GM19455 (cell line): ENCODE measurements around the gene PLCD3.

Experiments
- ATAC-seq: cut with Tn5 transposase; IDR thresholded peaks from one replicate; pipeline ENCODE4 v1.9.1; 2021; ENCODE audit not compliant: unreplicated experiment

Gene PLCD3

DNA sequence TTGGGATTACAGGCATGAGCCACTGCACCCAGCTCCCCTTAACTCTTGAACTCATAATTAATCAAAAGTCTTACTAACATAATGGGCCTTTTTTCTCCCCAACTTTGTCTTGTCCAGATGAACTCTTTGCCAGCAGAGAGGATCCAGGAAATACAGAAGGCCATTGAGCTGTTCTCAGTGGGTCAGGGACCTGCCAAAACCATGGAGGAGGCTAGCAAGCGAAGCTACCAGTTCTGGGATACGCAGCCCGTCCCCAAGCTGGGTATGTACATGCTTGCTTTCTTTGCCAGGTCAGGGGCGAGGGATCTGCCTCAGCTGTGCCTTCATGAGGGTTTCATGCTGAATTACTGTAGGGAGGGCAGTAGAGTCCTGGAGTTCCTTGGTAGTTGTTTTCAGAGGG lies 45.9 kb downstream of the PLCD3 start:
- no peak for ATAC-seq

DNA sequence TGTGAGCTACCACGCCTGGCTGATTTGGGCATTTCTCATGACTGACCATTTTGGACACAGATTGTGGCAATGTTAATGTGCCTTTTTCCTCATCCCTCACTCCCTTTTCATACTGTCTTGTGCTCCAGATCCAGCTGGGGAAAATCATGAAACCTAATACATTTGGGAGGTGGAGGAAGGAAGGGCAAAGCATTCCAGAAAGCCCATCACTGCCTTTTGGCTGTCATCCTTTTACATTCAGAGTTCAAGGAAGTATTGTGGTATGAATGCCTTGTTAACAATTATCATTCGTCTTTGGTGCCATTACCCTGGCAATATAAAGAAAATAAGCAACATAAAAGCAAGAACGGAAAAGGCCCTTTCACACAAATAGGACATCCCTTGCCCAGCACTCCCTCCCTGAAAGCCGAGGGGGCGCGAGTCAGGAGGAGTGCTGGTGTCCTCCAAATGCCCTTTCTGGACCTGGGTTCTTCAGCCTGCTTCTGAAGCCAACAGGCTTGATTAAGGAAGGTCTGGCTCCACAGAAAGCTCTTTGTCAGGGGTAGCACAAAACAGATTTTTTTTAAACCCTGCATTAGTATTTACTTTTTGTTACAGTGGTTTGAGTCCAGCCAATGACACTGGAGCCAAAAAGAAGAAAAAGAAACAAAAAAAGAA lies 51.1 kb downstream of the PLCD3 start:
- no peak for ATAC-seq

DNA sequence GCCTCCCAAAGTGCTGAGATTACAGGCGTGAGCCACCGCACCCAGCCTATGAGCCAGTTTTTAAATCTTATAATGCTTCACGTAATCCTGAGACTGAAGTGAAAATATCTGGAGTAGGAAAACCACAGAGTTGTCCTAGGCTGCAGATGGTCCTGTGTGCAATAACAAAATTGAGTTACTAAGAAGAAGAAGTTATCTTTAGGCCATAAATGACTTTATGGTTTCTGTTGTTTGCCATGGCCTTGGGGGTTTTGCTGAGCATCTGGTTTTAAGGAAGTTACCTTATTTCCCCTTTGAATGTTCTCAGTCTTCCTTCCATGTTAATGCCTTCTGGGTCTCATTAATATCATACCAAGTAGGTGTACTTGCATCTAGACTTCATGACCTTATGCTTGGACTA lies 54.7 kb downstream of the PLCD3 start:
- no peak for ATAC-seq

DNA sequence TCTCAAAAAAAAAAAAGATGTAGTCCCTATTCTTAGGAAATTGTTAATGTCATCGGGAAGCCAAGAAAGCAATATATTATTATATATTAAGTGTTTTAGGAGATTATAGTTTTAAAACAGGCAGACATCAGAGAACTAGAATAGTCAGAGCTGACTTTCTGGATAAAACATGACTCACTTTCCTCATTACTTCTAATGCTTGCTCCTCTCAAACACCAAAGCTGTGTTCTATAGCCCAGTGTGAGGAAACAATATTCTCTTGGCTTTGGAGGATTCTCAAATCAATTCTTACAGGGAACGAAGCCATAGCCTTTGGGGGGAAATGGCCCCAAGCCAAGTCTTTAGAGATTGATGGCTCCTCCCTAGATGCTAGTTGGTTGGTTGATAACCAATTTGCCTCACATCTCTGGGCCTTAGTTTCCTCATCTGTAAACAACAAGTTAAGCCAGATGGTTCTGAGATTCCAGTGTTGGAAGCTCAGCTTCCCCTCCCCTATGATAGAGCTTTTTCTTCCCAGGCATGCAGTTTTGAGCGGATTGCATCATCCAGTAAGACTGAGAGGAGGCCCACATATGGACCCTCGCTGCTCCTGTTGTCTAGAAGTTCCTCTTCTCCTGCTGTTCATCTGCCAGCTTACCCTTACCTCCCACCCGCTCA lies 58.8 kb downstream of the PLCD3 start:
- ATAC-seq, result no peak

DNA sequence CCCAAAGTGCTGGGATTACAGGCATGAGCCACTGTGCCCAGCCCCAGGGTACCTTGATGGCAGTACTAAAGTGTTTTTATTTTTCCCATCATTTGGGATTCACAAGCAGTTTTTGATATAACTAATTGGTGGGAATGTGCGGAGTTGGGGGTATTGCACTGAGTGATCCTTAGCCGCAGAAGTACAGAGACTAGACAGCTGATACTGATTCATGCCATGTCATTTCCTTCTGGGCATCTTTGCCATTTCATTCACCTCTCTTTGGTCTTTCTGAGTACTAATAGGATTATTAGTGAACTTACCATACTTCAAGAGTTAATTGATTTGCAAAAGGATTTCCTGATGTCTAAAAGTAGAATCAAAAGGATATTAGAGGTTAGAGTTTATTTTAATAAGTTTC lies 61.5 kb downstream of the PLCD3 start:
- ATAC-seq, result no peak

DNA sequence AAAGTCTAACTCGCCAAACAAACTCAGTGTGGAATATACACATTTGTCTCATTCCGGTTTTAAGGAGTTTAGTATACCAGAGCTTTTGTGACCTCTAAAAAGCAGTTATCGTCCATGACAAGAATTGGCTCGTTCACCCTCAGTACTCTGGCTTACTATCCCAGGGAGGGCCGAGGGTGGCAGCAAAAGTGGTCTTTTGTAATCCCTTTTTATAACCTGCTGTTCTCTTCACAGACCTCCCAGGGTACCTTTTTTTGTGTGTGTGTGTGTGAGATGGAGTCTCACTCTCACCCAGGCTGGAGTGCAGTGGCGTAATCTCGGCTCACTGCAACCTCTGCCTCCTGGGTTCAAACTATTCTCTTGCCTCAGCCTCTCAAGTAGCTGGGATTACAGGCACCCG lies 62.3 kb downstream of the PLCD3 start:
- no peak for ATAC-seq

DNA sequence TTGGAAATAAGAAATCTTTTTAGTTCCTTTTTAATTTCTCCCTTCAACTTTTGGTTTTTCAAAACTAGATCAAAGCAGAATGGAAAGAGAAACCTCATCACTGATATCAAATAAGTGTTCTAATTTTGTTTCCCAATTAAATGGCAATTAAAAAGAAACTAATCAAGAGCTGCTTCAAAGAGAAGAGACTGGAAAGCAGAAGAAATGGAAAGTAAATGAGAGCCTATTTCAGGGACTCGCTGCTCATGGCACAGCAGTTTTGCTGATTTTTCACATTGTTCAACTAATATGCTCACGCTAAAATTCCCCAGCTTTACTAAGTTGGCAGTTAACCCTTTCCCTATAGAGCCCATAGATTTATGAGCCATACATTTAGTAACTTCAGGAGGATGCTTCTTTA lies 64.7 kb downstream of the PLCD3 start:
- no peak for ATAC-seq

DNA sequence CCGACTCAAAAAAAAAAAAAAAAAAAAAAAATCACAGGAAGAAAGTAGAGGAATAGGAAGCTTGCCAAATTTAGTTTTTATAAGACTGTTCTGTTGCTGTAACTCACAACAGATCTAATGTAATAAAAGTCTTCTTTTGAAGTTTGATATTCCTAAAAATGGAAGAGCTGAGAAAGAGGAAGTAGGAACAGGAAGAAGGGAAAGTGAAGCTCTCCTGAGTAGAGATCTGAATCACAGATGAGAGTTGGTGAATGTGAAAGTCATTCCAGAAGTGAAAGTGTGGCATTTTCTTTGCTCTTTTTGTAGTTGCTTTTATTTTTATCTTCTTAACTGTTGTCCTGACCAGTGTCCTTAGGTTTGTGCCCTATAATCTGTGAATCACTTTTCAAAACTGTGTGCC lies 69.1 kb downstream of the PLCD3 start:
- no peak for ATAC-seq

DNA sequence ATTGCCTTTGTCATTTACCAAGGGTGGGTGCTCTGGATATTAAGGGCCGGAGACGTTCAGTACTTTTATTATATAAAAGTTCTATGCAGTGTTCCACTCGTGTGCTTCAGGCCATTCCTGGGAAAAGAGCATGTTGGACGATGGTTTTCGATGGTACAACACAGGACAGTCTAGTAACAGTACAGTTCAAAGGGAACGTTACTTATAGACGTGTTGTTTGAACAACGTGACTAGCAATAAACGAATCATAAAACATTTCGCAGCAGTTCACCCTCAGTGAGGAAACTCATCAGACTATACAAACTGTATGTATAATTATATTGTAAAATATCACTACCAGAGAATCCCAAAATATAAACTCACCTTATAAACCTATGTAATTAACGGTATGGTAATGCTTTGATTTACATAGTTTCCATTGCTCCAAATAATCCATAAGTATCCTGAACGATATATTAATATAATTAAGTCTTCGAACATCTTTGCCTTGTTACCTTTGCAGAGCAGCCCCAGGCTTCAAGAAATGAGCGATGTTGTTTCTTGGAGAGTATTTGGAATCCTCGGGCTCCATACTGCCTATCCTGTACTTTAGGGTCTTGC lies 70.6 kb downstream of the PLCD3 start:
- ATAC-seq, result no peak

DNA sequence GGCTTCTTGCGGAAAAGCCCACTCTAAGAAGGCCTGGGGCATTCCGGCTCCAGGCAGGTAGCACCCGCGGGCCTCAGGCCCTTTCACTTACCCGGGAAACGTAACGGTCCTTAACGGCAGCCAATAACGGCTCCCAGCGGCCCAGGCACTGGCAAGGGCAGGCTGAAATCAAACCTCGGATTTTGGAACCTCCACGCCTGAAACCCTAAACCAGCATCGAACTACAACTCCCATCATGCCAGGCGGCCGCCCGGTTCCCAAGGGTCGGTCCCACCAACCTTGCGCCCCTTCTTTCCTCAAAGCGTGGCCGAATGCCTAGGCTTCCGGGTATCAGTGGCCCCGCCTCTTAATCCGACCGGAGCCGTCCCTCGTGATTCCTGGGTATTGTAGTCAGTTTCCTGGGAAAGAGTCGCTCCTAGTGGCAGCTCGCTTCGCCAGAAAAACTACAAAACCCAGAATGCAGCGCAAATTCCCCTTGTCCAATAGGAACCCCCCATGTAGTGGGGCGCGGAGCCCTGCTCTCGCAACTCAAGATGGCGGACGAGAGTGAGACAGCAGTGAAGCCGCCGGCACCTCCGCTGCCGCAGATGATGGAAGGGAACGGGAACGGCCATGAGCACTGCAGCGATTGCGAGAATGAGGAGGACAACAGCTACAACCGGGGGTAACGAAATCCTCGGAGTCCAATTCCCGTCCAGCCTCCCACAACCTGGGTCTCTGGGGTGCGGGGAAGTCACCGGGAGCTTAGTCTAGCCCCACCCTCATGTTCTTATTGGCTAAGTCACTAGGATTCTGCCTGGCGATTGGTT lies 71.3 kb downstream of the PLCD3 start, which contains the start of gene NMT1:
Gene NMT1 (plus strand): TSS at position 521 of the 809 bp plus-strand sequence. CDS start 13 bp downstream, at position 534.
- ATAC-seq, result peak; percentile 88

DNA sequence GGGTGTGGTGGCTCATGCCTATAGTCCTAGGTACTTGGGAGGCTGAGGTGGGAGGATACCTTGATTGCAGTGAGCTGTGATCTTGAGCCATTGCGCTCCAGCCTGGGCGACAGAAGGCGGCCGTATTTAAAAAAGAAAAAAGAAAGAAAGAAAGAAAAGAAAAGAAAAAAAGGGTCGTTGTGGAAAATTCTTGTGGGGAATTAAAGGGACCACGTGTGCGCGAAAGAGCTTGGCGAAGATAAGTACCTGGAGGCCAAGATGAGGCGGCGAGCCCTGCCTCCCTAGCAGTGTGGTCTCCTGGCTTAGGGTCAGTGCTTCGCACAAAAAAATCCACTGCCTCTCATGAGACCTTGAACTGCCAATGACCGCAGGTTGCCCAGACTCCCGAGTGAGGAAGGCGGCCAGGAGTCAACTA lies 71.9 kb downstream of the PLCD3 start:
- ATAC-seq, result no peak
